Epidermal melanocyte (primary cell): ENCODE results near the gene MACROH2A1.
A peak's percentile ranks its signal among the peaks of the same experiment; 100 is the strongest.

Source experiments
- DNase-seq: peaks from one replicate; pipeline ENCODE4 v3.0.0; 2011; ENCODE audit warnings: low spot score; ENCODE audit not compliant: insufficient read length

The MACROH2A1 gene

DNA sequence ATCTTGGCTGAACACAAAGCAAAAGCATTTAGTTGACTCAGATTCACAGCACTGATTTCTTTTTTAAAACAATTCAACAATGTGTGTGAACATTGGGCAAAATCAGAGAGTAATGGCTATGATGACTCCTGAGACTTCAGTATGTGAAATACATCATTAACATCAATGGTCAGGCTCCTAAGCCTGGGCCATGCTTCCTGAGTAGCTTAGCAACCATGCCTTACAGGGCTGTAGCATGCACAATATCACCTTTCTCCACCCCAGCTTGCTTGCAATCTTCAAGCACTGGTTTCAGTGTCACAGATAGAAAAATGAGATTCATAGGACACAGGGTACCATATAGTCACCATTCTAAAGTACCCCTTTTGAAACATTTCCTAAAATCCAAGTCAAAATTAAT, 41.3 kb downstream of the MACROH2A1 start:
- no peak for DNase-seq

GRCh38 chr5:135356522-135357318, 42.3 kb downstream of the MACROH2A1 start:
- DNase-seq = peak; percentile 45

- DNase-seq = no peak
Measured at GRCh38 chr5:135355169-135355568, 43.9 kb downstream of the MACROH2A1 start.

DNA sequence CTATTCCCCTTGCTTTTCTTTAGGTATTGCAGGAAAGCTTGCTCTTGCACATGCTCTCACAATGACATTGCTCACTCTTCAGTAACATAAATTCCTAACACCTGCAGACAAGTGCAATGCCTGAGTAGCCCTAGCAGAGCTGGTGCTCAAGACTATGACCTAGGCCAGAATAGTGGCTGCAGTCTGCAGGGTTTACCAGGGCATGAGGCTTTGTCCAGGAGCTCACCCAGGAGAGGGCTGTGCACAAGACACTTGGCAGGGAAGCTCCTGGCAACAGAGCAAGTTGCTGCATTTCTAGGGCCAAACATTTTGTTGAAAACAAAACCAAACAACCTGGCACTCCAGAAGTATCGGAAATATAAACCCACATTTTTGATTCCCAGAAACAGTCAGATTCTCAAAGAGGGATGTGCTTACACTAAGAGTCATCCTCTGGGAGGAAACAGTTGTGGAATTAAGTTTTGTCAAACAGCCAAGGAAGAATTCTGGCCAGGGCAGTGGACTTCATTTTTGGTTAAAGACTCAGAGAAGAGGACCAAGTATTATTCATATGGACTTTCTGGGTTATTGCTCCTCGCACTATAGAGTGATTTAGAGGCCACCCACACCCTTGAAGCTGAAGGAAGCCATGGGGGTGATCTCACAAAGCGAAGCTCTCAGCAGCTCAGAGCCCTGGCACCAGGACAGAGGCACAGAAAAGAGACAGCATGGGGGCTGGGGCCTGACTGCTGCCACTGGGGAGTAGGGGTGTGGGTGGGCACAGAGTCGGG, 44.9 kb downstream of the MACROH2A1 start:
- DNase-seq = peak; percentile 33

DNA sequence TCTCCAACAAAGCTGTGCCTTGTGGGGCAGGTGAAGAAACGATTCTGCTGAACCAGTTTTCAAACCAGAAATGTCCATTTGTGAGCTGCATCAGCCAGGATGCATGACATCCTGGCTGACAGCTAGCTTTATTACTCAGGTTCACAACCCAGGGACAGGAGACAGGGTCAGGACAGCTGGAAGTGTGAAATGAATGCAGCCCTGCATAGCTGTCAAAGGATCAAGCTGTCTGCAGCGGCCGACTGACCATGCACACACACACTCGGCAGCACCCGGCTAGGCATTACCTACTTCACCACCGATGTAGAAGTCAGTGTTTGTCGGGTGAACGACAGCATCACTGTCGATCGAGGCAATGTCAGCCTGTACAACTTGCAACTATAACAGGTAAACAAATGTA, 48.5 kb downstream of the MACROH2A1 start:
- DNase-seq = no peak

GRCh38 chr5:135349886-135350285, 49.1 kb downstream of the MACROH2A1 start:
- DNase-seq = no peak

DNA sequence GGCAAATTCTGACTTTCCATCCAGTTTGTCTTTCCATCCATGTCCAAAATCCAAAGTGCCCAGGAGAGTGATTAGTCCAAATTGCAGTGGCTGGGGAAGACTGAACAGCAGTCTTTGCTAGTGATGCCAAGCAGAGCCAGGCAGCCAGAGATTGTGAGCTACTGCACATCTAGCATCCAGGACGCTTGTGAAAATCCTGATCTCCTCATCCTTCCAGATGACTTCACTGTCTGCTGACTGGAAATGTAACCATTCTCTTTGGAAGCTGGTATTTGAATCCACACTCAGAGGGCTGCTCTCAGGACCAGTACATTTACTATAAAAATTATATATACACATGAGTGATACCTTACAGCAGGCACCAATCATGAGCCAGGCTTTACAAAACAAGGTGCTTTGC, 49.6 kb downstream of the MACROH2A1 start:
- DNase-seq = no peak

DNA sequence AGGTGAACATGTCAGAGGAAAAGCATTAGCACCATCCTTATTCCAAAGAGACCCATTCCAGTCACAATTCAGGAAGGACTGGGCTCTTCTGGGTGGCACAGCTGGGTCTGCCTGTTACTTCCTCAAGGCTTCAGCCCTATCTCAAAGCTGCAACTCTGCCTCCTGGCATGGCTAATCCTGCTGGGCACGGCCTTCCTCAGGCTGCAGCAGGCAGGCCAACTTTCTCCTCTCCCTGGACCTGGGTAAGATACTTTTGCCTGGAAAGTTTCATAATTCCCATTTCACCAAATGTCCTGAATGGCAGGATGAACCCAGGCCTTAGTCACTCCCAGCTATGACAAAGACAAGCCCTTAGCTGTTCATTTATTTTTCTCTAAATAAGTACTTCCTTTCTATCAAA, 50.1 kb downstream of the MACROH2A1 start:
- DNase-seq = no peak

- no peak for DNase-seq
Measured at GRCh38 chr5:135347392-135347791, 51.6 kb downstream of the MACROH2A1 start.

- no peak for DNase-seq
Measured at GRCh38 chr5:135345956-135346731, 52.9 kb downstream of the MACROH2A1 start.

GRCh38 chr5:135344349-135344748, 54.7 kb downstream of the MACROH2A1 start:
- no peak for DNase-seq

DNA sequence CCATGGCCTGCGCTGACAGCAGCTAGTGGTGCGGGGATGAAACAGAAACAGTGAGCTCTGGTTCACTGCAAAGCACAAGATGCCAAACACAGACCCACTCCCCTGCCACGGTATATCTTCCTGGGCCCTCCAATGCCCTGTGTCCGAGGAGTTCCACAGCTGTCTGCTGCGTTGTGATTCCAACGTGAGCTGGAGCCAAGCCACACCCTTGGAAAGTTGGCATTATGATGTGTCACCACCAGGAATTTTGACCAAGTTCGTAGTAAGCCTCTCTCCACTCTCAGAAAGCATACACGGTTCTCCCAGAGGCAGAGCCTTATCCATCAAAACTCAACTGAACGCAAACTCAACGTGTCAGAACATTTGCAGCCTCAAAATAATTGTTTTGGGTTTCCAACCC, 55.6 kb downstream of the MACROH2A1 start:
- DNase-seq = no peak

- DNase-seq = no peak
Measured at GRCh38 chr5:135342551-135342875, 56.5 kb downstream of the MACROH2A1 start.

GRCh38 chr5:135341696-135342550, 57.1 kb downstream of the MACROH2A1 start:
- no peak for DNase-seq

GRCh38 chr5:135341016-135341666, 57.9 kb downstream of the MACROH2A1 start:
- no peak for DNase-seq

DNA sequence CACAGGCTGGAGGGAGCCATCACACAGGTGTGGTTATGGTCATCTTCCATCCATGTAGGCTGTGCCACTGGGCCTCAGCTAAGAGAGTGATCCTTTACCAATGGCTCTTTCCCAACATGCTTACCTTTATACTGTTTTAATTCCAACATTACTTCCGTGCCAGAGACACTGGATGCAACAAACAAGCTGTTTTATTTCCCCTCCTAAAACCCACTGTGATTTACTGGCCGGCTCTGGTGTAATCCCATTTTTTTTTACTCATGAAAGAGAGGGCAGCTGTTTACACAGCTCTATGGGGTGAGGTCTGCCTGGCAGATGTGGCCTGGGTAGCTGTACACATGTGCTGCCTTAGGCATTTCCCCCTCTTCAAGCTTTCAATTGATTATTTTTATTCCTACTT, 58.5 kb downstream of the MACROH2A1 start:
- DNase-seq = no peak

GRCh38 chr5:135339623-135340022, 59.4 kb downstream of the MACROH2A1 start:
- DNase-seq = no peak

- no peak for DNase-seq
Measured at GRCh38 chr5:135339189-135339588, 59.8 kb downstream of the MACROH2A1 start.

- no peak for DNase-seq
Measured at GRCh38 chr5:135337064-135337463, 62.0 kb downstream of the MACROH2A1 start.

- no peak for DNase-seq
Measured at GRCh38 chr5:135335031-135335828, 63.8 kb downstream of the MACROH2A1 start.
